Fibroblast of the aortic adventitia (primary cell): ENCODE measurements around the gene C8B. TPM values are rescaled to one million over a fixed set of nuclear protein-coding genes. Genes with fewer than 3 reads are reported as not detected.

Source experiments
- DNase-seq: peaks from one replicate; pipeline ENCODE4 v3.0.0-alpha.2; 2010; ENCODE audit warnings: low read depth
- H3K4me3 ChIP-seq: 2 replicates; pipeline ENCODE4 v1.5.1; 2011; ENCODE audit warnings: low read depth, mild to moderate bottlenecking, control low read depth, low read length, moderate library complexity
- CTCF ChIP-seq: IDR thresholded peaks from 2 replicates; pipeline ENCODE4 v1.5.1; 2011; ENCODE audit warnings: mild to moderate bottlenecking, low read length, control low read depth, inconsistent platforms; ENCODE audit not compliant: insufficient read depth
- total RNA-seq: library from RNA; depleted of rRNA; stranded (reverse); fragments of >200 nt; gene quantifications from 2 replicates; pipeline ENCODE4 v1.2.3, GENCODE V29; 2012; ENCODE audit warnings: low replicate concordance

The C8B gene
- total RNA-seq, 1 donor, result not detected

GRCh38 chr1:56966698-56966999, 834 bp upstream of the C8B start:
- no peak for TF ChIP-seq CTCF
- DNase-seq, result no peak
- H3K4me3 ChIP-seq, result no peak overlapping the region

GRCh38 chr1:56965191-56965590, 624 bp downstream of the C8B start:
- no peak for TF ChIP-seq CTCF
- H3K4me3 ChIP-seq, result no peak overlapping the region

GRCh38 chr1:56964349-56965017, 1.3 kb downstream of the C8B start:
- no peak for DNase-seq
- H3K4me3 ChIP-seq, result no peak overlapping the region
- TF ChIP-seq CTCF, result no peak

More at GRCh38 chr1:56965191-56965590, 624 bp downstream of the C8B start:
- DNase-seq, result no peak

GRCh38 chr1:56963667-56964066, 2.1 kb downstream of the C8B start:
- H3K4me3 ChIP-seq, result no peak overlapping the region
- peak; percentile 31 for DNase-seq
- TF ChIP-seq CTCF, result no peak

- no peak for DNase-seq
- H3K4me3 ChIP-seq, result no peak overlapping the region
- no peak for TF ChIP-seq CTCF
These were observed 4.4 kb downstream of the C8B start for GRCh38 chr1:56961426-56961825.

GRCh38 chr1:56958526-56958925, 7.3 kb downstream of the C8B start:
- TF ChIP-seq CTCF, result no peak
- H3K4me3 ChIP-seq, result no peak overlapping the region
- peak; percentile 51 for DNase-seq

GRCh38 chr1:56957931-56958330, 7.9 kb downstream of the C8B start:
- TF ChIP-seq CTCF, result no peak
- no peak for DNase-seq
- no peak overlapping the region for H3K4me3 ChIP-seq
